Measurements from ENCODE around the gene CYTH4. TPM values are rescaled to one million over a fixed set of nuclear protein-coding genes. Genes with fewer than 3 reads are reported as not detected.

The CYTH4 gene
- total and polyA plus RNA-seq, 2 of the 13 experiments (the other 11 are each of a cell fraction or from before 2014, with no cell fraction given) = not detected

GRCh38 chr22:37346505-37346895 lies 64.2 kb downstream of the CYTH4 start:
- no peak for TF ChIP-seq NBN (conservative IDR thresholded peaks at IDR 0.05)
- no peak for TF ChIP-seq ZNF292 (CRISPR knock-in tag; IDR thresholded peaks at IDR 0.05; ENCODE audit: borderline replicate concordance, low read depth)
- TF ChIP-seq NR2F2 (IDR thresholded peaks at IDR 0.05; ENCODE audit: borderline replicate concordance, low read depth) = no peak
- TF ChIP-seq, protein P1, sequence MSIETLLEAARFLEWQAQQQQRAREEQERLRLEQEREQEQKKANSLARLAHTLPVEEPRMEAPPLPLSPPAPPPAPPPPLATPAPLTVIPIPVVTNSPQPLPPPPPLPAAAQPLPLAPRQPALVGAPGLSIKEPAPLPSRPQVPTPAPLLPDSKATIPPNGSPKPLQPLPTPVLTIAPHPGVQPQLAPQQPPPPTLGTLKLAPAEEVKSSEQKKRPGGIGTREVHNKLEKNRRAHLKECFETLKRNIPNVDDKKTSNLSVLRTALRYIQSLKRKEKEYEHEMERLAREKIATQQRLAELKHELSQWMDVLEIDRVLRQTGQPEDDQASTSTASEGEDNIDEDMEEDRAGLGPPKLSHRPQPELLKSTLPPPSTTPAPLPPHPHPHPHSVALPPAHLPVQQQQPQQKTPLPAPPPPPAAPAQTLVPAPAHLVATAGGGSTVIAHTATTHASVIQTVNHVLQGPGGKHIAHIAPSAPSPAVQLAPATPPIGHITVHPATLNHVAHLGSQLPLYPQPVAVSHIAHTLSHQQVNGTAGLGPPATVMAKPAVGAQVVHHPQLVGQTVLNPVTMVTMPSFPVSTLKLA (IDR thresholded peaks at IDR 0.05) = peak; percentile 47; the same call in 1 of the 2 replicates
- TF ChIP-seq RFX5 (IDR thresholded peaks at IDR 0.05; ENCODE audit: low read depth, low read length) = no peak
- TF ChIP-seq REXO4 (CRISPR knock-in tag; IDR thresholded peaks at IDR 0.05; ENCODE audit: borderline replicate concordance) = no peak
- no peak for TF ChIP-seq SNRNP70 (IDR thresholded peaks at IDR 0.05; ENCODE audit: low read depth, low read length)

More at GRCh38 chr22:37346505-37346895, 64.2 kb downstream of the CYTH4 start:
- H3K4me1 ChIP-seq (ENCODE audit: insufficient read depth, low read length) = no peaks in the 10 kb centered on the region
- no peaks in the 10 kb centered on the region for H4K20me1 ChIP-seq (ENCODE audit: insufficient read depth, low read length)
- ChIA-PET POLR2A (no interaction called here), CTCF (ENCODE audit: low intra/inter-chr PET ratio, low total read pairs) (no interaction called here)
- H3K4me2 ChIP-seq (ENCODE audit: low read depth, low read length) = no peak overlapping the region
- H3K9me3 ChIP-seq (ENCODE audit: low read length) = no peaks in the 10 kb centered on the region
- WGBS (ENCODE audit: low lambda C conversion rate) = 19% methylated on average over 4 of the region's 7 CpGs
- H3K4me3 ChIP-seq (replicated peaks in 1 of 3; ENCODE audit: insufficient read depth in 1 of 3, low read depth in 2 of 3, low read length in 3 of 3) = no peak overlapping the region
- no peaks in the 10 kb centered on the region for H3K79me2 ChIP-seq (ENCODE audit: insufficient read depth, low read length)
- no peak overlapping the region for H2AFZ ChIP-seq (ENCODE audit: low read length)
- FAIRE-seq (no peak), ATAC-seq (no peak), DNase-seq (ENCODE audit: low spot score) (no peak)
- in situ Hi-C loops (cut with HindIII; ENCODE audit: extremely low pct_ligation_motif_present, low pct_unique_long_range_greater_than_20kb) (no loop called here), intact Hi-C loops (cut with micrococcal nuclease; ENCODE audit: unreplicated experiment) (no loop called here)
- H3K27me3 ChIP-seq (ENCODE audit: control insufficient read depth in 1 of 2, insufficient read depth in 2 of 2, low read length in 2 of 2) = peaks cover 3 to 14% of the 10 kb centered on the region in 2 experiments; a peak in 3 of 5 replicates
- no peaks in the 10 kb centered on the region for H3K36me3 ChIP-seq (replicated peaks in 1 of 2; ENCODE audit: control insufficient read depth in 1 of 2, insufficient read depth in 2 of 2, low read length in 2 of 2)
- H3K9ac ChIP-seq (ENCODE audit: insufficient read depth, low read depth, low read length) = no peak overlapping the region
- no peak overlapping the region for H3K27ac ChIP-seq (ENCODE audit: extremely low read length, insufficient read depth, low read length)
- no TSS peak for BruUV-seq (replicated peaks)
